Femur (tissue), 1 donor: ENCODE data around the gene KRT15.

Experiments used
- DNase-seq: peaks from one replicate; pipeline ENCODE4 v3.0.0-alpha.2; 2017

The KRT15 gene

DNA sequence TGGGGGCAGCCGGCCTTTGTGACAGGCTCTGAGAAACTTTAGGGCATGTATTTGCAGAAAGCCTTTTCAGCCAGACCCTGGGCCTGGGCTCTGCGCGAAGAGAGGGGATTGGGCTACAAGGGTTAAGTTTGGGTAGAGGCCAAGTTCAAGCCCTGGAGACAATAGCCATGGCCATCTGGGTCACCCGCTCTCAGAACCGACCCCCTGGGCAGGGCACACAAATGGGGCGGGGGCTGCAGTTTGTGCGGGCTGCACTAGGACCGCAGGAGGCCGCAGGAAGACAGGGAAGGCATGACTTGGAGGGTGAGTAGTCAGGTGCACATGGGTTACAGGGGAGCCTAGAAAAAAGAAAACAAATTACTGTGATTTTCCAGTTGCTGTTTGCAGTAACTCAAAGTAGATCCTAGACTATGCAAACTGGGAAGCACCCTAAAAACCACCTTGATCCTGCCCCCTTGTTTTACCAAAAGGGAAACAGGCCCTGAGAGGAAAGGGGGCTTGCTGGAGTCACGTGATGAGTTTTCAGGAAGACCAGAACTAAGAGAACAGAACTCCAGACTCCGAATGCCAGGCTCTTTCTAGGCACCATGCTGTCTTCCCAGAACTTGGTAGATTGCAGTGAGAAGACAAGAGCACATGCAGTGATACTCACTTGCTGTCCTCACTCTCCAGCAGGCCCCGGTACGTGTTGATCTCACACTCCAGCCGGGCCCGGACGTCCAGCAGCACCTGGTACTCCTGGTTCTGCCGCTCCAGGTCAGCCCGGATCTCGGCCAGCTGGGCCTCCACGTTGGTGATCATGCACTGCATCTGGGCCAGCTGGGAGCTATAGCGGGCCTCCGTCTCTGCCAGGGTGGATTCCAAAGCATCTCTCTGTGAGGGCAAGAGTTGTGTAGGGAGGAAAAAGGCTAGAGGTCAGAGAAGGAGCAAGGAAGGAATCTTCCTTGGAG, 41.5 kb downstream of the KRT15 start:
- no peak for DNase-seq

DNA sequence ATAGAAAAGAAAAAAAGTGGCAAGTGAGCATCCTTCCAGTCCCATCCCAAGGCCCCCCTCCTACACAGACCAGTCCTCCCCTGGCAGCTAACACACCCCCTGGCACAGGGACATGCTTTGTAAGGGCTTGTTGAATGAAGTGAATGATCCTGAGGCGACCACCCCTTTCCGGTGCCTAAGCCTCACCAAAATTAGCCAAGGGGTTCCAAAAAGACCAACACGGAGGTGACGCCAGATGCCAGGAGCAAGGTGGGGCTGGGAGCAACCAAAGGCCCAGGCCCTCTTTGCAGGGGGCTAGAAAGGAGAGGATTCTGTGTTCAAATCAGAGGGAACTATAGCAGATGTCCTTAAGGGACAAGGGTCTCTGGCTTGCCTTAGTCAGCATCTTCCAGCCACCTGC, 43.3 kb downstream of the KRT15 start:
- no peak for DNase-seq

DNA sequence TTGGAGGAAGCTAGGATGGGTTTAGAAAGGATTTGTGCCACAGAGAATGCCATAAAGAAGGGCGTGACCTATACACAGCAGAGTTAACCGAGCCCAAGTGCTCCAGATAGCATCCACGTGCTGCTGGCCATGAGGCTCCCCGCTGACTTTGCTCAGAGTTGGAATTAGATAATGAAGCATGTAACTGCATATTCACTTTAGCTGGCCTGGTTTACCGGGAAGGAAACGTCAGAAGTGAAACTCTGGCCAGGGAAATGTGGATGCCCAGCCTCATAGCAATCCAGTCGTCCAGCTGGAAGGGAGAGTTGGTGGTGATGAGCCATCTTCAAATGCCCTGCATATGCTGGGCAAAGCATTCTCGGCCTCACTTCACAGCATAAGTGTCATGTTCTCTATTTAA, 43.8 kb downstream of the KRT15 start:
- no peak for DNase-seq

- DNase-seq: no peak
Measured at GRCh38 chr17:41468346-41468745, 50.3 kb downstream of the KRT15 start.

DNA sequence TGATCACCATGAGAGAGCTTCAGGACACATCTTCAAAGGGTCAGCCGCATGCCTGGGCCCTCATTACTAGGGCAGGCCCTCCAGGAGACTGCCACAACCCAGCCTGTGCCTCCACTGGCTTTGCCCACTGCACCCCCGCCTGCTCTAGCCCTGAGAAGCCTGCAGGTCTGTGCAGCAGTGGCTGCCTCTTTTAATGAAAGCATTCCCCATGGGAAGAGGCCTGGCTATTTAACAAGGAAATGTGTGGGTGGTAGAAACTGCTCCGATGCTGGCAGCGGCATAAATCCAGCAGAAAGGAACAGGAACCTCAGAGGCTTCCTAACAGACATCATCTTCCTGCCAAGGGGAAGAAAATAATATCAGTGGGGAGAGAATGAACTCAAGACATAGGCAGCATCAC, 51.1 kb downstream of the KRT15 start:
- no peak for DNase-seq

GRCh38 chr17:41466988-41467387, 51.7 kb downstream of the KRT15 start, which contains the start of gene KRT32:
TSS of gene KRT32 (minus strand) at chr17:41467386. CDS start at chr17:41467325, 61 bp downstream.
- no peak for DNase-seq

DNA sequence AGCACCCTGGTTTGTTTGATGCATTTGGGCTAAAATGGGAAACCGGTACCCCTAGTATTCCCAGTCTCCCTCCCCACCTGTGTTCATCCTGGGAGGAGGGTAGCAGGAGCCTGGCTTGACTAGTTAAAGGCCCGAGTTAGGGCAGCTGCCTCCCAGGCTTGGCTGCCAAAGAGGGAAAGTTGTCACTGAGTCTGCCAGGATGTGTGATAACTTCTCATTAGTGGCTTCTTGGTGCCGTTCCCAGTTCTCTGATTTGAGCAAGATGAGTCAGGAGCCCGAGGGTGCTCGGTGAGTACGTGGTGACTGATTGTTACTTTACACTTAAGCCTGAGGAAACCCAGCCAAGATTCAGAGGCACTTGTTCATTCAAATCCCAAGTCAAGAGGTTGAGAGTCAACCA, 54.0 kb downstream of the KRT15 start:
- DNase-seq: no peak

DNA sequence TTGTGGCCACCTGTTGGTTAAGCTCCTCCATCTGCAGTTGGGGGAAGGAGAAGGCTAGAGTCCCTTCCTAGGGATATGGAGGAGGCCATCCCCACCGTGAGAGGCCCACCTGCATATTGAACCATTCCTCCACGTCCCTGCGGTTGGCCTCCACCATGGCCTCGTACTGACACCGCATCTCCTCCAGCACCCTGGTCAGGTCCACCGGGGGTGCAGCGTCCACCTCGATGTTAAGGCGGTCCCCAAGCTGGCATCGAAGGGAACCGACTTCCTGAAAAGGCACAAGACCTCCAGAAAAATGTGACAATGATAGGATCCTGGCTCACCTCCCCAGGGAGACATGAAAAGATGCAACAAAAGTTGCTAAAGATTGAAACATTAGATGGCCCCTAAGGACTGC, 54.5 kb downstream of the KRT15 start:
- DNase-seq: no peak

DNA sequence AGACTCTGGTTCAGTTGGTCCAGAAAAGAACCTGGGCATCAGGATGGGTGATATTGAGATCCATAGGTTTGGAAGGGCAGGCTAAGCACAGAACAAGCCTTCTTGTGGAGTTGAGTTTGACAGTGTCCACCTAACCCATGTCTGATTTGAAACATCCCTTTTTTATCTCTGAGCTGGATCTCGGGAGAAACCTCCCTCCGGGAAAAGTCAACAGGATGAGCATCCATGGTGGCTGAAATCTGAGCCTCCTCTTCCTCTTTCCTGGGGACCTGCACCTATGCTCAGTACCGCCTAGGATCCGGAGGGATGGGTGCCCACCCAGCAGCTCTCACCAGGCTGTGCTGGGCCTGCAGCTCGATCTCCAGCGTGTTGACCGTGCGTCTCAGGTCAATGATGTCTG, 54.9 kb downstream of the KRT15 start:
- no peak for DNase-seq
